ENCODE data around the gene OTUD7B. TPM values are rescaled to one million over a fixed set of nuclear protein-coding genes. Genes with fewer than 3 reads are reported as not detected.

OTUD7B gene
- total RNA-seq, 1 experiment from 2014 or later, result 23.5 TPM

DNA sequence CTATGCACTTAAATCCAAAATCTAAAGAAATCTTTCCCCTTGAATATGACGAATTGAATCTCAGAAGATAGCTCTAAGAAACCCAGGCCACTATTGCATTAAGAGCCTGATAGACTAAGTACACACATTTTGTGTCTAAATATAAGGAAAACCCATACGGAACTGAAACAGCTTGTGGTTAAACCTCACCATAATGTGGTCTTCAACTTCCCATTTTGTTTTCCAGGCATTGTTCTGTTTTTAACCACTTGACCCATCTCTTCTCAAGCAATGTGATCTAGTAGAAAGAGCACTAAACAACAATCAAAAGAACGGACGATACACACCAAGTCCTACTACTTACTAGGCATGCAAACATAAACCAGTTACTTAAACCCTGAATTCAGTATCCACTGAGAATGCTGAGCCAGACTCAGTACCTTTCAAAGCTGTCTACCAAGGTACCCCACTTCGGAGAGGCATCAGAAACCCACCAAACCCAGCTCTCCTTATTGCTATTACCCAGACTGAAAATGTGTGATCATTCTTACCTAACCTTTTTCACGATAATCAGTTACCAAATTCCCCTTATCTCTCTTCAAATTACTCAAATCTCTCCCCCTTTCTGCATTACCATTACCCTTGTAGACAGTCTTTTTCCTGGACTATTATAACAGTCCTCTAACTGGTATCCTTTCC is 12.8 kb downstream of the OTUD7B start:
- Mint-ChIP-seq H3K27ac (peak overlapping the region in 2 of 3 experiments; percentile 72 to 82; a peak in 3 of 7 replicates), H3K9me3 (no peaks in the 10 kb centered on the region), H3K27me3 (ENCODE audit: low read depth) (no peaks in the 10 kb centered on the region), H3K36me3 (ENCODE audit: insufficient read depth in 1 of 3, low read depth in 3 of 3) (peaks cover 0 to 16% (median 13%) of the 10 kb centered on the region in 3 experiments; a peak in 6 of 7 replicates), H3K4me3 (no peak overlapping the region), H3K4me1 (peaks cover 24 to 45% of the 10 kb centered on the region in 2 experiments)
- no peaks in the 10 kb centered on the region for H4K20me1 ChIP-seq (ENCODE audit: control insufficient read depth, insufficient read depth, insufficient read length)
- H3K79me1 ChIP-seq (ENCODE audit: insufficient read depth, low read depth, low read length, poor library complexity, severe bottlenecking), result peaks cover 5% of the 10 kb centered on the region
- no peak overlapping the region for H2BK20ac ChIP-seq (ENCODE audit: low read depth, low read length, poor library complexity, severe bottlenecking)
- H3T11ph ChIP-seq (ENCODE audit: low read length), result no peak overlapping the region
- 100% methylated on average over 1 of the region's 6 CpGs for WGBS (ENCODE audit: extremely low coverage, insufficient read length, low lambda C conversion rate)
- H3K79me2 ChIP-seq (ENCODE audit: insufficient read depth, low read length), result no peaks in the 10 kb centered on the region; the same call in none of the 2 replicates
- H3K14ac ChIP-seq (ENCODE audit: insufficient read depth, low read length), result no peak overlapping the region
- no peak overlapping the region for H3K4ac ChIP-seq (ENCODE audit: low read depth, low read length)
- no peak overlapping the region for H3K4me2 ChIP-seq (ENCODE audit: insufficient read depth, insufficient read length, low read length)
- H2BK5ac ChIP-seq (ENCODE audit: insufficient read length, low read length), result no peak overlapping the region
- H2AK5ac ChIP-seq (ENCODE audit: insufficient read length, low read length), result no peak overlapping the region
- TF ChIP-seq, protein P1, sequence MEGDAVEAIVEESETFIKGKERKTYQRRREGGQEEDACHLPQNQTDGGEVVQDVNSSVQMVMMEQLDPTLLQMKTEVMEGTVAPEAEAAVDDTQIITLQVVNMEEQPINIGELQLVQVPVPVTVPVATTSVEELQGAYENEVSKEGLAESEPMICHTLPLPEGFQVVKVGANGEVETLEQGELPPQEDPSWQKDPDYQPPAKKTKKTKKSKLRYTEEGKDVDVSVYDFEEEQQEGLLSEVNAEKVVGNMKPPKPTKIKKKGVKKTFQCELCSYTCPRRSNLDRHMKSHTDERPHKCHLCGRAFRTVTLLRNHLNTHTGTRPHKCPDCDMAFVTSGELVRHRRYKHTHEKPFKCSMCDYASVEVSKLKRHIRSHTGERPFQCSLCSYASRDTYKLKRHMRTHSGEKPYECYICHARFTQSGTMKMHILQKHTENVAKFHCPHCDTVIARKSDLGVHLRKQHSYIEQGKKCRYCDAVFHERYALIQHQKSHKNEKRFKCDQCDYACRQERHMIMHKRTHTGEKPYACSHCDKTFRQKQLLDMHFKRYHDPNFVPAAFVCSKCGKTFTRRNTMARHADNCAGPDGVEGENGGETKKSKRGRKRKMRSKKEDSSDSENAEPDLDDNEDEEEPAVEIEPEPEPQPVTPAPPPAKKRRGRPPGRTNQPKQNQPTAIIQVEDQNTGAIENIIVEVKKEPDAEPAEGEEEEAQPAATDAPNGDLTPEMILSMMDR (conservative IDR thresholded peaks at IDR 0.05), result no peak
- H3K9me3 ChIP-seq (ENCODE audit: control insufficient read depth, low read depth, low read length), result no peaks in the 10 kb centered on the region
- H3K27ac ChIP-seq (ENCODE audit: insufficient read length, low read depth, low read length), result no peak overlapping the region
- H3K4me1 ChIP-seq (ENCODE audit: insufficient read depth, low read length), result no peaks in the 10 kb centered on the region; the same call in 1 of the 2 replicates
- H4K8ac ChIP-seq (replicated peaks; ENCODE audit: insufficient read length, low read depth, low read length), result no peak overlapping the region
- no peaks in the 10 kb centered on the region for H3K23me2 ChIP-seq (ENCODE audit: insufficient read length, low read depth, low read length, poor library complexity, severe bottlenecking)
- H2BK120ac ChIP-seq (ENCODE audit: low read depth, low read length, poor library complexity, severe bottlenecking), result no peak overlapping the region
- DNase-seq, result no peak
- no peak overlapping the region for H3K56ac ChIP-seq (ENCODE audit: insufficient read length, low read depth, low read length)
- H3K27me3 ChIP-seq (ENCODE audit: insufficient read depth, low read length), result no peaks in the 10 kb centered on the region
- H2BK12ac ChIP-seq (ENCODE audit: insufficient read length, low read depth, low read length), result no peak overlapping the region
- H3K9ac ChIP-seq (ENCODE audit: extremely low read depth, insufficient read length, low read length), result no peak overlapping the region
- H4K5ac ChIP-seq (ENCODE audit: insufficient read length, low read depth, low read length), result no peak overlapping the region
- H4K91ac ChIP-seq (ENCODE audit: insufficient read length, low read depth, low read length), result no peak overlapping the region
- H2BK15ac ChIP-seq (ENCODE audit: low read depth, low read length), result no peak overlapping the region
- H3K23ac ChIP-seq (ENCODE audit: insufficient read length, low read depth, low read length), result no peak overlapping the region
- no peak overlapping the region for H3K18ac ChIP-seq (ENCODE audit: insufficient read length, low read depth, low read length)
- H2AFZ ChIP-seq (ENCODE audit: low read length), result no peak overlapping the region
